ENCODE measurements around the gene QKI.
"Not testable (repeated sequence)": the region's sequence is repeated elsewhere in the genome, so short reads cannot be mapped to it uniquely, and the experiment has no call there.

QKI gene

GRCh38 chr6:163380216-163380615, 34.3 kb upstream of the QKI start:
- Histone ChIP-seq H3K27ac (ENCODE audit: low read length) (no peak overlapping the region), H3K27me3 (ENCODE audit: control insufficient read depth, insufficient read depth, low read length) (no peaks in the 10 kb centered on the region), H3K4me3 (ENCODE audit: low read length) (no peak overlapping the region), H3K9ac (ENCODE audit: low read length) (no peak overlapping the region), H3K9me3 (ENCODE audit: control insufficient read depth, low read depth, low read length) (no peaks in the 10 kb centered on the region), H3K4me1 (ENCODE audit: control insufficient read depth, low read depth, low read length) (no peaks in the 10 kb centered on the region), H3K36me3 (ENCODE audit: control insufficient read depth, low read depth, low read length) (no peaks in the 10 kb centered on the region)

DNA sequence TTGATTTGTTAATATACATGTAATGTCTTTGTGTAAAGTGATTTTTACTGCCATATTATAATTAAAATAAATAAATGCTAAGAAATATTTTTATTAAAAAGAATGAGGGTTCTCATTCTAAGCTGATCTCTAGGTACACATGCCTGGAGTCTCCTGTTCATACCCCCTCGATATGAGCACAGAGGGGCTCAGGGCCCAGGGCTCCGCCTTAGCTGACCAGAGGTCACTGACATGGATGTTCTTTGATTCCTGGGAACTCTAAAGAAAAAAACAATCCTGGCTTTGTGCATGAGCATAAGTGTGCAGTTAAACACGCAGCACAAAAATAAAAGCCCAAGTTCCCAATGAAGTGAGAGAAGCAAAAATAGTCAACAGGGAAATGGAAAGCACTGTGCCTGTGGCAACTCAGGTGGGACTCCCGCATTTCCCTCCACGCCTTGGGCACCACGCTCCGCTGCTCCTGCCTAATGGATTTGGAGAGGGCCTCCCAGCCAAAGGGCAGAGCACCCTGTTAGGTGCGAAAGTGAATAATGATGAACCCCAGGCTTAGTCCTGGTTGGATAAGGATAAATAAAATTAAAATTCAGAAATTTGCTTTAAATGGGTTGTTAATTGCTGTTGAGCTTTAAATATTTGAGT, 33.3 kb upstream of the QKI start:
- H3K9me3 ChIP-seq (ENCODE audit: control insufficient read depth, low read depth, low read length) = no peaks in the 10 kb centered on the region
- no peaks in the 10 kb centered on the region for H3K4me1 ChIP-seq (ENCODE audit: control insufficient read depth, low read depth, low read length)
- H3K4me3 ChIP-seq (ENCODE audit: low read length) = no peak overlapping the region
- H3K27ac ChIP-seq (ENCODE audit: low read length) = no peak overlapping the region
- no peak overlapping the region for H3K9ac ChIP-seq (ENCODE audit: low read length)
- no peaks in the 10 kb centered on the region for H3K27me3 ChIP-seq (ENCODE audit: control insufficient read depth, insufficient read depth, low read length)
- no peaks in the 10 kb centered on the region for H3K36me3 ChIP-seq (ENCODE audit: control insufficient read depth, low read depth, low read length)

- H3K36me3 ChIP-seq (ENCODE audit: control insufficient read depth, low read depth, low read length); H3K9ac ChIP-seq (ENCODE audit: low read length); H3K4me1 ChIP-seq (ENCODE audit: control insufficient read depth, low read depth, low read length); H3K9me3 ChIP-seq (ENCODE audit: control insufficient read depth, low read depth, low read length); H3K27me3 ChIP-seq (ENCODE audit: control insufficient read depth, insufficient read depth, low read length); H3K27ac ChIP-seq (ENCODE audit: low read length); H3K4me3 ChIP-seq (ENCODE audit: low read length): not testable (repeated sequence)
These were observed 31.1 kb upstream of the QKI start for GRCh38 chr6:163383396-163383795.

DNA sequence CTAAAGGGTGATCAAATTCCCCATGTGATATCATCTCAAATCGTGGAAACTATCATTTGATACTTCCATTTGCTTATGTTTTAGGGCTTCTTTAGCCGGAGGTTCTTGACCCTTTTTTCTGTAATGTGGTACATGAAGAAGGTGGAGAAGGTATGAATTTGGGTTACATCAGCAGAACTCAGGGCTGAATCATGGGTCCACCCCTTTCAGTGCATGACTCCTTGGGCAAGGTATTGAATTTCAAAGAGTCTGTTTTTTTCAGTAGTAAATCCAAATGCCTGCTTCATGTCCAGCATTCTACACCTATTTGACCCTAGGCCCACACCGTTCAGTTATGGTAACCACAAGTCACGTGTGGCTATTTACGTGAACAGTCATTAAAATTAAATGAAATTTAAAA, 30.6 kb upstream of the QKI start:
- Histone ChIP-seq H3K36me3 (ENCODE audit: control insufficient read depth, low read depth, low read length) (no peaks in the 10 kb centered on the region), H3K4me1 (ENCODE audit: control insufficient read depth, low read depth, low read length) (no peaks in the 10 kb centered on the region), H3K9ac (ENCODE audit: low read length) (no peak overlapping the region), H3K27ac (ENCODE audit: low read length) (no peak overlapping the region), H3K9me3 (ENCODE audit: control insufficient read depth, low read depth, low read length) (no peaks in the 10 kb centered on the region), H3K4me3 (ENCODE audit: low read length) (no peak overlapping the region), H3K27me3 (ENCODE audit: control insufficient read depth, insufficient read depth, low read length) (no peaks in the 10 kb centered on the region)

GRCh38 chr6:163384510-163384909, 30.0 kb upstream of the QKI start:
- H3K9ac ChIP-seq (ENCODE audit: low read length) = no peak overlapping the region
- H3K27me3 ChIP-seq (ENCODE audit: control insufficient read depth, insufficient read depth, low read length) = no peaks in the 10 kb centered on the region
- no peaks in the 10 kb centered on the region for H3K36me3 ChIP-seq (ENCODE audit: control insufficient read depth, low read depth, low read length)
- no peaks in the 10 kb centered on the region for H3K4me1 ChIP-seq (ENCODE audit: control insufficient read depth, low read depth, low read length)
- no peaks in the 10 kb centered on the region for H3K9me3 ChIP-seq (ENCODE audit: control insufficient read depth, low read depth, low read length)
- H3K4me3 ChIP-seq (ENCODE audit: low read length) = no peak overlapping the region
- no peak overlapping the region for H3K27ac ChIP-seq (ENCODE audit: low read length)

- not testable (repeated sequence) for H3K9me3 ChIP-seq (ENCODE audit: control insufficient read depth, low read depth, low read length); H3K4me1 ChIP-seq (ENCODE audit: control insufficient read depth, low read depth, low read length); H3K4me3 ChIP-seq (ENCODE audit: low read length); H3K27ac ChIP-seq (ENCODE audit: low read length); H3K9ac ChIP-seq (ENCODE audit: low read length); H3K36me3 ChIP-seq (ENCODE audit: control insufficient read depth, low read depth, low read length); H3K27me3 ChIP-seq (ENCODE audit: control insufficient read depth, insufficient read depth, low read length)
These were observed 29.0 kb upstream of the QKI start for GRCh38 chr6:163385503-163385902.

DNA sequence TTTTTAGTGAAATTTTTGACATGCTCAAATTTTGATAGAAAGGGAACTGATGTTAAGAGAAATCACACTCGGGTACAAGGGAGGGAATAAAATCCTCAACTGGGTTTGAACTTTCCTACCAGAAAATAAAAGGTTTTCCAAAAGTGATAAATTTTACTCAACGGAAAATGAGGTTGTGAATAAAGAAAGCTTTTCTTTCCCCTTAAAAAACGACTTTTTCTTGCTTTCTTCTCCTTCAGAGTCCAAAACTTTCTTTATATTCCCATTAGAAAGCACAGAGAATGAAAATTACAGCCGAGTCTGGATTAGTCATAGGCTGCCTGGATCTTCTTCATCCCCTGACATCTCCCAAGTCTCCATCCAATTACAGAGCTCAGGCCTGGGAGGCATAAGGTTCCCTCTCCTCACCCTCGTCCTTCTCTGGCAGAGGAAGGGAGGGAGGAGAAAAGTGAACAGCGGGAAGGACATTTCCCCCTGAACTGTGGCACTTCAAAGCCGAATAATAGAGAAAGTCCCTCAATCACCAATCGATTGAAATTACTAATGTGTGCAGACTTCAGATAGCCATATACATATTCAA, 28.1 kb upstream of the QKI start:
- Histone ChIP-seq H3K9me3 (ENCODE audit: control insufficient read depth, low read depth, low read length) (no peaks in the 10 kb centered on the region), H3K4me3 (ENCODE audit: low read length) (no peak overlapping the region), H3K27me3 (ENCODE audit: control insufficient read depth, insufficient read depth, low read length) (no peaks in the 10 kb centered on the region), H3K27ac (ENCODE audit: low read length) (no peak overlapping the region), H3K36me3 (ENCODE audit: control insufficient read depth, low read depth, low read length) (no peaks in the 10 kb centered on the region), H3K4me1 (ENCODE audit: control insufficient read depth, low read depth, low read length) (no peaks in the 10 kb centered on the region), H3K9ac (ENCODE audit: low read length) (no peak overlapping the region)

GRCh38 chr6:163387317-163387716, 27.2 kb upstream of the QKI start:
- Histone ChIP-seq H3K27ac (ENCODE audit: low read length) (no peak overlapping the region), H3K4me3 (ENCODE audit: low read length) (no peak overlapping the region)

GRCh38 chr6:163389354-163389753, 25.2 kb upstream of the QKI start:
- Histone ChIP-seq H3K27me3 (ENCODE audit: control insufficient read depth, insufficient read depth, low read length) (no peaks in the 10 kb centered on the region), H3K27ac (ENCODE audit: low read length) (no peak overlapping the region), H3K4me1 (ENCODE audit: control insufficient read depth, low read depth, low read length) (peaks cover 4% of the 10 kb centered on the region), H3K9me3 (ENCODE audit: control insufficient read depth, low read depth, low read length) (no peaks in the 10 kb centered on the region), H3K9ac (ENCODE audit: low read length) (no peak overlapping the region), H3K36me3 (ENCODE audit: control insufficient read depth, low read depth, low read length) (no peaks in the 10 kb centered on the region), H3K4me3 (ENCODE audit: low read length) (no peak overlapping the region)

More at GRCh38 chr6:163387317-163387716, 27.2 kb upstream of the QKI start:
- no peaks in the 10 kb centered on the region for H3K27me3 ChIP-seq (ENCODE audit: control insufficient read depth, insufficient read depth, low read length)
- no peaks in the 10 kb centered on the region for H3K36me3 ChIP-seq (ENCODE audit: control insufficient read depth, low read depth, low read length)
- H3K9ac ChIP-seq (ENCODE audit: low read length) = no peak overlapping the region
- H3K9me3 ChIP-seq (ENCODE audit: control insufficient read depth, low read depth, low read length) = no peaks in the 10 kb centered on the region
- peaks cover under 1% of the 10 kb centered on the region for H3K4me1 ChIP-seq (ENCODE audit: control insufficient read depth, low read depth, low read length)

GRCh38 chr6:163390770-163391169, 23.7 kb upstream of the QKI start:
- no peak overlapping the region for H3K4me3 ChIP-seq (ENCODE audit: low read length)
- no peaks in the 10 kb centered on the region for H3K27me3 ChIP-seq (ENCODE audit: control insufficient read depth, insufficient read depth, low read length)
- H3K27ac ChIP-seq (ENCODE audit: low read length) = no peak overlapping the region
- H3K4me1 ChIP-seq (ENCODE audit: control insufficient read depth, low read depth, low read length) = peaks cover 10% of the 10 kb centered on the region
- no peaks in the 10 kb centered on the region for H3K36me3 ChIP-seq (ENCODE audit: control insufficient read depth, low read depth, low read length)
- no peak overlapping the region for H3K9ac ChIP-seq (ENCODE audit: low read length)
- H3K9me3 ChIP-seq (ENCODE audit: control insufficient read depth, low read depth, low read length) = no peaks in the 10 kb centered on the region

GRCh38 chr6:163391985-163392384, 22.5 kb upstream of the QKI start:
- Histone ChIP-seq H3K9ac (ENCODE audit: low read length) (no peak overlapping the region), H3K4me3 (ENCODE audit: low read length) (no peak overlapping the region), H3K9me3 (ENCODE audit: control insufficient read depth, low read depth, low read length) (no peaks in the 10 kb centered on the region), H3K27me3 (ENCODE audit: control insufficient read depth, insufficient read depth, low read length) (no peaks in the 10 kb centered on the region), H3K27ac (ENCODE audit: low read length) (no peak overlapping the region), H3K4me1 (ENCODE audit: control insufficient read depth, low read depth, low read length) (peaks cover 19% of the 10 kb centered on the region), H3K36me3 (ENCODE audit: control insufficient read depth, low read depth, low read length) (no peaks in the 10 kb centered on the region)

DNA sequence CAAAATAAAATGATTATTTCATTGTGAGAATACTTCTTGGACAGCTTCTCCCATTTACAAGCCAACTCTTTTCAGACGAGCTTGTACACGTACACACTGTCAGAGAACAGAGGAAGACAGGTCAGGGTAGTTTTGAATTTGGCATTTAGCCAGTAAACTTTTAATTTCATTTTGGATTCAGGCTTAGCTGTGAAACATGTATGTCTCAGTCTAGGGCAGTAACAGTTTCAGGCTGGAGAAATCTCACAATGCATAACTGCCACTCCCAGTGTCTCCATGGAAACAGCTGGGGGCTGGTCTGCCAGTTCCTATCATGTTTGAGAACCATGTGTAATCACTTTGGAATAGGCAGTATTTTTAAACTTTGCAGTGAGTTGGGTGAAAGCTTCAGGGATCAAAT, 22.0 kb upstream of the QKI start:
- no peaks in the 10 kb centered on the region for H3K36me3 ChIP-seq (ENCODE audit: control insufficient read depth, low read depth, low read length)
- H3K9ac ChIP-seq (ENCODE audit: low read length) = no peak overlapping the region
- H3K4me1 ChIP-seq (ENCODE audit: control insufficient read depth, low read depth, low read length) = peaks cover 24% of the 10 kb centered on the region
- H3K4me3 ChIP-seq (ENCODE audit: low read length) = no peak overlapping the region
- H3K9me3 ChIP-seq (ENCODE audit: control insufficient read depth, low read depth, low read length) = no peaks in the 10 kb centered on the region
- no peaks in the 10 kb centered on the region for H3K27me3 ChIP-seq (ENCODE audit: control insufficient read depth, insufficient read depth, low read length)
- no peak overlapping the region for H3K27ac ChIP-seq (ENCODE audit: low read length)

Data from iPS-18a (cell line).